Activated CD8-positive, alpha-beta memory T cell treated with anti-CD3 and anti-CD28 coated beads, Interleukin-2, amount 50 U/mL, for 1 hour (primary cell): ENCODE measurements around the gene TAX1BP1.
"Not testable (repeated sequence)": the region's sequence is repeated elsewhere in the genome, so short reads cannot be mapped to it uniquely, and the experiment has no call there.

Experiments used
- DNase-seq: peaks from one replicate; pipeline ENCODE4 v3.0.0-alpha.2; 2020; ENCODE audit errors: extremely low read depth

Gene TAX1BP1

GRCh38 chr7:27739301-27739908, 557 bp upstream of the TAX1BP1 start:
- no peak for DNase-seq

DNA sequence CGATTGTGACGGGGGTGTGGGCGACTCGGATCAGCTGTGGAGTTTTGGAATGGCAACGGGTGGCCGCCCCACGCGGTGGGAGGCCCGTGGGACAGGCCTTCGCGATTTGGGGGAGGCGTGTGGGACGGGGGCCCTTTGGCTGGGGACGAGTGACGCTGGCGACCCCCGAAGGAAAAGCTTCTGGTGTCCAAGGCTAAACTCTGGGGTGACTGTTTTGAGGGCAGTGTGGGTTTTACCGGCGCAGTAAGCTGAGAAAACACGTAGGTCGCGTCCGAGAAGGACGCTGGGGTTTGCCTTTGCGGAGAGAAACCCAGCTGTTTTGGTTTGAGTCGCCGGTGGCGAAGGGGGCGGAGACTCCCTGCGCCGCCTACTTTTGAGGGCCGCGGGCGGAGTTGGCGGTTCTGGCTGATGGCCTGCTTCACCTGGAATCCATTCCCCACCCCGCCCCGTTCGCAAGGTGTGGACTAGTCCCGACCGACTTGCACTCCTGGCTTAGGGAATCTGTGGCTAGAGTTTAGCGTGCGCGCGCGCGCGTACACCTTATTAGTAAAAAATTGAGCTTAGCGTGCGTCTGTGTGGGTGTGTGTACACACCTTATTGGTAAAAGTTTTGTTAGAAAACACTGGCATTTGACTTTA, 606 bp downstream of the TAX1BP1 start:
- DNase-seq = peak; percentile 53

GRCh38 chr7:27742091-27742710, 2.2 kb downstream of the TAX1BP1 start:
- not testable (repeated sequence) for DNase-seq

DNA sequence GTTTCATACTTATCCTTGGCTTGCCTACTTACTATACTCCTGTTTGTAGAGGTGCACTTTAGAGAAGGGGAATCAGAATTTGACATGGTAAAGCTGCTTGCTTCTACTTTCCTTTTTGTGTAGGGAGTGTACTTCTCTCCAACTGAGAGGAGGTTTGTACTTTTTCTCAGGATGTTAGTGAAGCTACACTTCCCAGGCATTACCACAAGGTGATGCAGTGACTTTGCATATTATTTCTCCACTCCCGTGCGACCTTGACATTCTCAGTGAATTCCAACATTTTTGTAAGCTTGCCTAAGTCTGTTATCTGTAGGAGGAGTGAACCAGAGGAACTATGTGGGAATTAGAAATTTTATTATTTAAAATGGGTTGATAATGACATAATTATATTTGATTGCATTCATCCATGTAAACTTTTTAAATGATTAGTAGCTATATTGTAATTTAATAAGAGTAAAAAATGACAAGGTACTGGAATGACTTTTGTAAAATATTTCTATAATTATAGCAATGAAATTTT, 5.2 kb downstream of the TAX1BP1 start:
- no peak for DNase-seq

GRCh38 chr7:27746486-27746885, 6.5 kb downstream of the TAX1BP1 start:
- DNase-seq = no peak

- DNase-seq = no peak
Observed at GRCh38 chr7:27746978-27747377, 7.0 kb downstream of the TAX1BP1 start.

- no peak for DNase-seq
Observed at GRCh38 chr7:27747589-27748368, 7.8 kb downstream of the TAX1BP1 start.

DNA sequence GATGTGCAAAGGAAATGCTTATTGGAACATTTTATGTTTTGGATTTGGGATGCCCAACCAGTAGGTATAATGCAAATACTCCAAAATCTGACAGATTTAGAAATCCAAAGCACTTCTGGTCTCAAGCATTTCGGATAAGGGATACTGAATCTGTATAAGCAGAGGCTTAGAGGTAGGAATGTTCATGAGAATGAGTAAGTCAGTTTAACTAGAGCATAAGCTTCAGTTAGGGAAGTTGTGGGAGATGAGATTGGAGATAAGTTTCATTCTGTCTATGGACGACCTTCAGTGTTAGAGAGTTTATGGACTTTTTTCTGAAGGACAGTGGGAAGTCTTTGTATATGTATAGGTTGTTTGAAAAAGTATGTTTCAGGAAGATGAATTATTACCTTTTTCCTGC, 10.4 kb downstream of the TAX1BP1 start:
- no peak for DNase-seq

- no peak for DNase-seq
Observed at GRCh38 chr7:27751888-27752660, 12.1 kb downstream of the TAX1BP1 start.

DNA sequence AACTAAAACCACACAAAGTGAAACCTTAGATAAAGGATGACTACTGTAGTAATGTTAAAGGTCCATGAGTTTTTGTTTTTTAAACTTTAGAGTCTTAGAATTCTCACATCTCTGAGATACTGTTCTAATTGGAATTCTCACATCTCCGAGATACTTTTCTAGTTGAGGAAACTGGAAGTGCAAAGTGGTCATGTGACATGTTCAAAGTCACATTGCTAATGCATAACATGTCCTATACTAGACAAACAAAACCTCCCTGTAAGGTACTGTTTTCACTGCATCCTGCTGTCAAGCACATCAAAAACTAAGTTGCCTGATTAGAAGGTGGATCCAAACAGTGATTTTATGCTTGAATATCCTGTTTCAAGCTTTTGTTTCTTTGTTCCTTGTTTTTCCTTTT, 13.9 kb downstream of the TAX1BP1 start:
- no peak for DNase-seq

DNA sequence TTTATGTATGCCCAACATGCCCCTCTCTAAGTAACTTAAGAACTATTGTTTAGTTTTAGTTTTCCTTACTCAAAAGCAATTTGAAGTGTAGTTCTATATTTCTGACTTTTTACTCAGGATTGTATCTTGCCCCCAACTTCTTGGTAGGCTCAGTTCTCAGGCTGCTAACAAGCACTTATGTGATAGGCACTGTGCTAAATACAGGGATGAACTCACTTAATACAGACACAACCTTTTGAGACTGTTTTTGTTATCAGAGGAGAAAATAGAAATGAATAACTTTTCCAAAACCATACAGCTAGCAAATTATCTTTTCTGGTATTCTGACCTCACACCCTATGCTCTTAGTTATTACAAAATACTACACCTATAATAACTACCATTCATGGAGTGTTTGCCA, 16.3 kb downstream of the TAX1BP1 start:
- DNase-seq = no peak

GRCh38 chr7:27759491-27759890, 19.5 kb downstream of the TAX1BP1 start:
- no peak for DNase-seq

GRCh38 chr7:27762062-27762461, 22.1 kb downstream of the TAX1BP1 start:
- DNase-seq = no peak

GRCh38 chr7:27763983-27764508, 24.1 kb downstream of the TAX1BP1 start:
- no peak for DNase-seq

DNA sequence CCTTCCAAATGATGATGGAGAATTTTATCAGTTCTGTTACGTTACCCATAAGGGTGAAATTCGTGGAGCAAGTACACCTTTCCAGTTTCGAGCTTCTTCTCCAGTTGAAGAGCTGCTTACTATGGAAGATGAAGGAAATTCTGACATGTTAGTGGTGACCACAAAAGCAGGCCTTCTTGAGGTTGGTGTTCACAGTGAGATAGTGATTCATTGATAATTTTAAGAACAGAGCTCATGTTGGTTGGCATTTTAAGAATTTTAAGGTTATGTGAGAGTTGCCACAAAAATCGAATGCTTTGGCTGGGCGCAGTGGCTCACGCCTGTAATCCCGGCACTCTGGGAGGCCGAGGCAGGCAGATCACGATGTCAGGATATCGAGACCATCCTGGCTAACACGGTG, 25.9 kb downstream of the TAX1BP1 start:
- DNase-seq = no peak

- no peak for DNase-seq
Observed at GRCh38 chr7:27767374-27767773, 27.4 kb downstream of the TAX1BP1 start.

- no peak for DNase-seq
Observed at GRCh38 chr7:27771111-27771510, 31.1 kb downstream of the TAX1BP1 start.

DNA sequence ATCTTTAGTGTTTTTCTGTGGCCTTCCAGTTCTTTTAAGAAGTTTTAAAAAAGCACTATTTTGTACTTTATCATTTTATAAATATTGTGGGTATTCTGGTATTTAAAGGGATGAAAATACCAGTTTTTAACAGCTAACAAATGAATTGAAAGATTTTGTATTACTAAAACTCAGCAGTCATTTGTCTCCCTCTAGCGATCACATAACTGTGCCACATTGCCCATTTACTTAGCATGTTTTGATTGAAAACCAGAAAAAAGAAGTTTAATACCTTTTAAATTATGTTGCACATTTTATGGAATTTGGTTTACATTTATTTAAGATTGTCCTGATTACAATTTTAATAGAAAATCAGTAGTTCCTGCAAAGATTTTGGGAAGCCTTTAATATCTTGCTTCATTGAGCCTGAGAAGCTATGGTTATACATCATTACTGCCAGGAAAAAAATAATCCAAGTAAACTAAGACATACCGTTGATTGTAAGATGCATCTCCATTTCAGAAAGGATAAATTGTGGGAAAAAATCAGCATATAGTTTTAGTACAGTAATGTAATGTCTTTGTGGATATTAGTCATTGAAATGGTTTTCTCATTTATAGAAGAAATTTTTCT, 34.9 kb downstream of the TAX1BP1 start:
- DNase-seq = no peak

DNA sequence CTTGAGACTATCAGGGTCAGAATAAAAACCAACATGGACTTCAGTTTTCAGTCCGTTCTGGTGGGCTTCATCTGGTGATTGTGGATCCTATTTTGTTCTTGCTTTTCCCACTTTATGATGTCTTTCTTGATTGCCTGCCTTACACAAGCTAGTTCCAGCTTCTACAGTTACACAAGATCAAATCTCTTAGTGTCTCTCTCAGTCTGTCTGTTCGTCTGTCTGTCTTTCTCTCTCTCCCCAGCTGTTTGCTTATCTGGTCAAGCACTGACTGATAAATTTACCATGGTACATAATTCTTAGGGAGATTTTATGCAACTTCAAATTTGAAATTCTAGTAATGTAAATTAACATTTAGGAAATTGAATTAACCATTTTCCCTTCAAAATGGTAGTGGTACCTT, 35.8 kb downstream of the TAX1BP1 start:
- DNase-seq = no peak

GRCh38 chr7:27777662-27778061, 37.7 kb downstream of the TAX1BP1 start:
- no peak for DNase-seq

- no peak for DNase-seq
Observed at GRCh38 chr7:27779873-27780272, 39.9 kb downstream of the TAX1BP1 start.
